Stimulated activated CD8-positive, alpha-beta memory T cell treated with anti-CD3 and anti-CD28 coated beads, Interleukin-7, amount 100 ng/mL, for 4 hours (primary cell): ENCODE data around the gene EMP2.

Experiments used
- DNase-seq, 2 donors: peaks; one replicate each; pipeline ENCODE4 v3.0.0-alpha.2; 2020; ENCODE audit warnings: low read depth in 2 of 2

The EMP2 gene

GRCh38 chr16:10610499-10611184 lies 30.2 kb upstream of the EMP2 start:
- no peak for DNase-seq

- DNase-seq = no peak
Measured at GRCh38 chr16:10609402-10609774, 29.0 kb upstream of the EMP2 start.

GRCh38 chr16:10608687-10609401 lies 28.4 kb upstream of the EMP2 start:
- DNase-seq = no peak

- DNase-seq = no peak
Measured at GRCh38 chr16:10607157-10607556, 26.8 kb upstream of the EMP2 start.

- DNase-seq = no peak
Measured at GRCh38 chr16:10606607-10607006, 26.2 kb upstream of the EMP2 start.

- DNase-seq = no peak
Measured at GRCh38 chr16:10605636-10606035, 25.2 kb upstream of the EMP2 start.

GRCh38 chr16:10601444-10602408 lies 21.3 kb upstream of the EMP2 start:
- no peak for DNase-seq

GRCh38 chr16:10600782-10601443 lies 20.5 kb upstream of the EMP2 start:
- no peak for DNase-seq

GRCh38 chr16:10599626-10600025 lies 19.2 kb upstream of the EMP2 start:
- DNase-seq = no peak

GRCh38 chr16:10598157-10598556 lies 17.8 kb upstream of the EMP2 start:
- DNase-seq = no peak

GRCh38 chr16:10597187-10597601 lies 16.8 kb upstream of the EMP2 start:
- DNase-seq = no peak

GRCh38 chr16:10594312-10594950 lies 14.0 kb upstream of the EMP2 start:
- DNase-seq = no peak

GRCh38 chr16:10592611-10593010 lies 12.2 kb upstream of the EMP2 start:
- DNase-seq = no peak

GRCh38 chr16:10590342-10590741 lies 9.9 kb upstream of the EMP2 start:
- no peak for DNase-seq

GRCh38 chr16:10589109-10589508 lies 8.7 kb upstream of the EMP2 start:
- no peak for DNase-seq

GRCh38 chr16:10587622-10588021 lies 7.2 kb upstream of the EMP2 start:
- DNase-seq = no peak

- DNase-seq = no peak
Measured at GRCh38 chr16:10584981-10585438, 4.6 kb upstream of the EMP2 start.

- DNase-seq = no peak
Measured at GRCh38 chr16:10583269-10583668, 2.9 kb upstream of the EMP2 start.

GRCh38 chr16:10581507-10581906 lies 1.1 kb upstream of the EMP2 start:
- DNase-seq = no peak

- no peak for DNase-seq
Measured at GRCh38 chr16:10580883-10581247, 467 bp upstream of the EMP2 start.

GRCh38 chr16:10579575-10579964 lies 828 bp downstream of the EMP2 start:
- DNase-seq = no peak
